ENCODE measurements around the gene GNAT3.

GNAT3 gene

DNA sequence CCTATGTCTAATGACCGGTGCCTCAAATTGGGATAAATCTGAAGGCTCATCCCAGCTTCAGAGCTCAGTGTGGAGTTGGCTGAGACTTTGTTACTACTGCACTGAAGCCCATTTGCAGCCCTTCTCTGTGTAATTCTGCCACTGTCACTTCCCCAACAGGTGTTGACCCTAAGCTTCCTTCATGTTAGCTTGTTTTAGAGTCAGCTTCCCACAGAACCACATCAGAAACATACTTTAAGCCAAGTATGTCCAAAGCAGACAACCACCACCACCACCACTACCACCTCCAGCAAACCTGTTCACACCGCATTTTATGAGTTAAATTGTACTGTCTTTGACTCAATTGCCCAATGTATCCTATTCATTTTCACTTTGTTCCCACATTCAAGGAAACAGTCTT, 25.2 kb upstream of the GNAT3 start:
- CTCF ChIA-PET: no interaction called here
- POLR2A ChIA-PET: no interaction called here
- H3K4me3 ChIP-seq (ENCODE audit: low read depth, low read length): no peak overlapping the region
- H3K36me3 ChIP-seq (ENCODE audit: control insufficient read depth in 2 of 2, insufficient read depth in 1 of 2, low read length in 2 of 2): no peaks in the 10 kb centered on the region
- no peak overlapping the region for H3K27ac ChIP-seq (ENCODE audit: extremely low read depth, low read depth, low read length)
- no peaks in the 10 kb centered on the region for H3K9me3 ChIP-seq (ENCODE audit: control insufficient read depth, insufficient read depth, low read depth, low read length)
- no peaks in the 10 kb centered on the region for H3K4me1 ChIP-seq (ENCODE audit: control insufficient read depth, insufficient read depth, low read length)
- TF ChIP-seq ZNF514 (tag by site-specific recombination; IDR thresholded peaks at IDR 0.05) (no peak), ZNF600 (tag by site-specific recombination; IDR thresholded peaks at IDR 0.05) (no peak), ZNF488 (tag by site-specific recombination; IDR thresholded peaks at IDR 0.05) (no peak), ZNF792 (tag by site-specific recombination; IDR thresholded peaks at IDR 0.05) (no peak)
- TF ChIP-seq, protein P1, sequence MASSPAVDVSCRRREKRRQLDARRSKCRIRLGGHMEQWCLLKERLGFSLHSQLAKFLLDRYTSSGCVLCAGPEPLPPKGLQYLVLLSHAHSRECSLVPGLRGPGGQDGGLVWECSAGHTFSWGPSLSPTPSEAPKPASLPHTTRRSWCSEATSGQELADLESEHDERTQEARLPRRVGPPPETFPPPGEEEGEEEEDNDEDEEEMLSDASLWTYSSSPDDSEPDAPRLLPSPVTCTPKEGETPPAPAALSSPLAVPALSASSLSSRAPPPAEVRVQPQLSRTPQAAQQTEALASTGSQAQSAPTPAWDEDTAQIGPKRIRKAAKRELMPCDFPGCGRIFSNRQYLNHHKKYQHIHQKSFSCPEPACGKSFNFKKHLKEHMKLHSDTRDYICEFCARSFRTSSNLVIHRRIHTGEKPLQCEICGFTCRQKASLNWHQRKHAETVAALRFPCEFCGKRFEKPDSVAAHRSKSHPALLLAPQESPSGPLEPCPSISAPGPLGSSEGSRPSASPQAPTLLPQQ (tag by site-specific recombination; IDR thresholded peaks at IDR 0.05): no peak

DNA sequence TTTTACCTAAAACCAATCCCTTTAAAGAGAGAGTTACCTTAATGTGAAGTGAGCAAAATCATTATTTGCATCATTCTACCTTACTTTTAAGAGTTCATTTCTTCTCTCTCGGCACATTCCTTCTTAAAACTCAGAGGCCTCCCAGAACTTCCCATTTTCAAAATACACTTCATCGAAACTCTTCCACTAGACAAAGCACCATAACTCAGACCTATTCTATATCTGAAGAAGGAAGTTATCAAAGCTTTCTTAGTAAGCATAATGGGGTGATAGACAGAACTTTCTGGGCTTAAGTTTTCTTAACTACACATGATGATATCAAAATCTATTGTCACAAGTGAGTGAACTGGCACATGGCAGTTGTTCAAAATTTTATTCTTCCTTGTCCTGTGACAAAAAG, 24.6 kb upstream of the GNAT3 start:
- Histone ChIP-seq H3K4me1 (ENCODE audit: control insufficient read depth, insufficient read depth, low read length) (no peaks in the 10 kb centered on the region), H3K36me3 (ENCODE audit: control insufficient read depth in 2 of 2, insufficient read depth in 1 of 2, low read length in 2 of 2) (no peaks in the 10 kb centered on the region), H3K4me3 (ENCODE audit: low read depth, low read length) (no peak overlapping the region), H3K27ac (ENCODE audit: extremely low read depth, low read depth, low read length) (no peak overlapping the region), H3K9me3 (ENCODE audit: control insufficient read depth, insufficient read depth, low read depth, low read length) (no peaks in the 10 kb centered on the region)
- TF ChIP-seq ZNF10 (tag by site-specific recombination; IDR thresholded peaks at IDR 0.05) (no peak), ZNF623 (tag by site-specific recombination; IDR thresholded peaks at IDR 0.05) (no peak), ZNF571 (tag by site-specific recombination; IDR thresholded peaks at IDR 0.05) (no peak), ZNF677 (tag by site-specific recombination; IDR thresholded peaks at IDR 0.05) (no peak), KLF9 (tag by site-specific recombination; IDR thresholded peaks at IDR 0.05; ENCODE audit: low read depth) (no peak), GLIS1 (tag by site-specific recombination; IDR thresholded peaks at IDR 0.05) (no peak), ZNF37A (tag by site-specific recombination; IDR thresholded peaks at IDR 0.05) (no peak), ZNF404 (tag by site-specific recombination; IDR thresholded peaks at IDR 0.05) (no peak), ZNF626 (tag by site-specific recombination; IDR thresholded peaks at IDR 0.05) (no peak), ZNF416 (tag by site-specific recombination; IDR thresholded peaks at IDR 0.05) (no peak), ZNF624 (tag by site-specific recombination; IDR thresholded peaks at IDR 0.05) (no peak), ZNF311 (tag by site-specific recombination; IDR thresholded peaks at IDR 0.05; ENCODE audit: borderline replicate concordance) (no peak), WT1 (tag by site-specific recombination; IDR thresholded peaks at IDR 0.05) (no peak), ZNF639 (tag by site-specific recombination; IDR thresholded peaks at IDR 0.05) (no peak), ZNF138 (tag by site-specific recombination; IDR thresholded peaks at IDR 0.05; ENCODE audit: borderline replicate concordance) (no peak)
- TF ChIP-seq, protein P2, sequence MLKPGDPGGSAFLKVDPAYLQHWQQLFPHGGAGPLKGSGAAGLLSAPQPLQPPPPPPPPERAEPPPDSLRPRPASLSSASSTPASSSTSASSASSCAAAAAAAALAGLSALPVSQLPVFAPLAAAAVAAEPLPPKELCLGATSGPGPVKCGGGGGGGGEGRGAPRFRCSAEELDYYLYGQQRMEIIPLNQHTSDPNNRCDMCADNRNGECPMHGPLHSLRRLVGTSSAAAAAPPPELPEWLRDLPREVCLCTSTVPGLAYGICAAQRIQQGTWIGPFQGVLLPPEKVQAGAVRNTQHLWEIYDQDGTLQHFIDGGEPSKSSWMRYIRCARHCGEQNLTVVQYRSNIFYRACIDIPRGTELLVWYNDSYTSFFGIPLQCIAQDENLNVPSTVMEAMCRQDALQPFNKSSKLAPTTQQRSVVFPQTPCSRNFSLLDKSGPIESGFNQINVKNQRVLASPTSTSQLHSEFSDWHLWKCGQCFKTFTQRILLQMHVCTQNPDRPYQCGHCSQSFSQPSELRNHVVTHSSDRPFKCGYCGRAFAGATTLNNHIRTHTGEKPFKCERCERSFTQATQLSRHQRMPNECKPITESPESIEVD (tag by site-specific recombination; IDR thresholded peaks at IDR 0.05): no peak
- TF ChIP-seq, protein P3, sequence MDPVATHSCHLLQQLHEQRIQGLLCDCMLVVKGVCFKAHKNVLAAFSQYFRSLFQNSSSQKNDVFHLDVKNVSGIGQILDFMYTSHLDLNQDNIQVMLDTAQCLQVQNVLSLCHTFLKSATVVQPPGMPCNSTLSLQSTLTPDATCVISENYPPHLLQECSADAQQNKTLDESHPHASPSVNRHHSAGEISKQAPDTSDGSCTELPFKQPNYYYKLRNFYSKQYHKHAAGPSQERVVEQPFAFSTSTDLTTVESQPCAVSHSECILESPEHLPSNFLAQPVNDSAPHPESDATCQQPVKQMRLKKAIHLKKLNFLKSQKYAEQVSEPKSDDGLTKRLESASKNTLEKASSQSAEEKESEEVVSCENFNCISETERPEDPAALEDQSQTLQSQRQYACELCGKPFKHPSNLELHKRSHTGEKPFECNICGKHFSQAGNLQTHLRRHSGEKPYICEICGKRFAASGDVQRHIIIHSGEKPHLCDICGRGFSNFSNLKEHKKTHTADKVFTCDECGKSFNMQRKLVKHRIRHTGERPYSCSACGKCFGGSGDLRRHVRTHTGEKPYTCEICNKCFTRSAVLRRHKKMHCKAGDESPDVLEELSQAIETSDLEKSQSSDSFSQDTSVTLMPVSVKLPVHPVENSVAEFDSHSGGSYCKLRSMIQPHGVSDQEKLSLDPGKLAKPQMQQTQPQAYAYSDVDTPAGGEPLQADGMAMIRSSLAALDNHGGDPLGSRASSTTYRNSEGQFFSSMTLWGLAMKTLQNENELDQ (tag by site-specific recombination; IDR thresholded peaks at IDR 0.05; ENCODE audit: low read depth): no peak
- POLR2A ChIA-PET: no interaction called here
- CTCF ChIA-PET: no interaction called here
